Activated gamma-delta T cell treated with Interleukin-2 at 50 U/mL for 16 hours (primary cell): ENCODE measurements around the gene GRK2.

Experiments
- DNase-seq: peaks from one replicate; pipeline ENCODE4 v3.0.0-alpha.2; 2020

The GRK2 gene

GRCh38 chr11:67284811-67285540 is 18.7 kb downstream of the GRK2 start:
- DNase-seq, result no peak

GRCh38 chr11:67285541-67286498 is 19.5 kb downstream of the GRK2 start:
- peak; percentile 64 for DNase-seq

- no peak for DNase-seq
These were observed 20.5 kb downstream of the GRK2 start for GRCh38 chr11:67286621-67287333.

- DNase-seq, result no peak
These were observed 21.3 kb downstream of the GRK2 start for GRCh38 chr11:67287355-67288197.

GRCh38 chr11:67288198-67288451 is 21.9 kb downstream of the GRK2 start:
- DNase-seq, result no peak

- peak; percentile 92 for DNase-seq
These were observed 22.4 kb downstream of the GRK2 start for GRCh38 chr11:67288452-67289225.

GRCh38 chr11:67289226-67289650 is 23.0 kb downstream of the GRK2 start, which contains the start of gene ANKRD13D:
TSS of gene ANKRD13D (plus strand) at chr11:67289303. CDS start at chr11:67289461, 158 bp downstream.
- no peak for DNase-seq

- no peak for DNase-seq
These were observed 23.6 kb downstream of the GRK2 start for GRCh38 chr11:67289651-67290479.

GRCh38 chr11:67290801-67291200 is 24.5 kb downstream of the GRK2 start:
- DNase-seq, result no peak

GRCh38 chr11:67291481-67292381 is 25.5 kb downstream of the GRK2 start:
- no peak for DNase-seq

- no peak for DNase-seq
These were observed 26.4 kb downstream of the GRK2 start for GRCh38 chr11:67292671-67293070.

GRCh38 chr11:67293090-67293489 is 26.8 kb downstream of the GRK2 start:
- no peak for DNase-seq

- DNase-seq, result no peak
These were observed 29.6 kb downstream of the GRK2 start for GRCh38 chr11:67295846-67296245.

- DNase-seq, result no peak
These were observed 32.5 kb downstream of the GRK2 start for GRCh38 chr11:67298786-67299185.

GRCh38 chr11:67299471-67300191 is 33.4 kb downstream of the GRK2 start:
- no peak for DNase-seq

- no peak for DNase-seq
These were observed 34.0 kb downstream of the GRK2 start for GRCh38 chr11:67300256-67300755.

GRCh38 chr11:67300756-67301312 is 34.6 kb downstream of the GRK2 start:
- DNase-seq, result no peak

GRCh38 chr11:67301313-67301921 is 35.1 kb downstream of the GRK2 start:
- no peak for DNase-seq
